Transverse colon (tissue), 4 donors: Measurements from ENCODE around the gene AGO3. TPM values are rescaled to one million over a fixed set of nuclear protein-coding genes. Genes with fewer than 3 reads are reported as not detected.

Experiments used
- DNase-seq: peaks from one replicate; pipeline ENCODE4 v3.0.0-alpha.2; 2019
- H3K27ac ChIP-seq, 4 donors: fragments of 200-600 bp; sonication (generic); 2 replicates each; pipeline ENCODE4 v1.5.1; 2016 to 2018; ENCODE audit warnings: inconsistent platforms in 4 of 4
- H3K27me3 ChIP-seq: fragments of 200-600 bp; sonication (generic); 2 replicates; pipeline ENCODE4 v1.5.1; 2017; ENCODE audit warnings: inconsistent platforms
- H3K36me3 ChIP-seq, 4 donors: fragments of 200-600 bp; sonication (generic); 2 replicates each; pipeline ENCODE4 v1.5.1; 2017 to 2019; ENCODE audit warnings: inconsistent platforms in 4 of 4
- H3K4me1 ChIP-seq, 4 donors: fragments of 200-600 bp; sonication (generic); 2 replicates each; pipeline ENCODE4 v1.5.1; 2017 to 2020; ENCODE audit warnings: inconsistent platforms in 4 of 4
- H3K4me3 ChIP-seq, 4 donors: fragments of 200-600 bp; sonication (generic); 1 replicate in 1 of 4; 2 replicates in 3 of 4; pipeline versions ENCODE4 v1.5.1 to v1.6.1; 2017 to 2019; ENCODE audit warnings: inconsistent platforms in 4 of 4
- H3K9me3 ChIP-seq, 2 donors: fragments of 200-600 bp; sonication (generic); 2 replicates each; pipeline ENCODE4 v1.5.1; 2017 to 2019; ENCODE audit warnings: inconsistent platforms in 2 of 2
- EP300 ChIP-seq: sonication (generic); formaldehyde crosslinking; IDR thresholded peaks from one replicate; pipeline ENCODE4 v1.6.1; 2017; ENCODE audit warnings: antibody characterized with exemption, low read depth
- POLR2A ChIP-seq: fragments of 450-650 bp; IDR thresholded peaks from one replicate; pipeline ENCODE4 v1.6.1; 2016; ENCODE audit warnings: antibody characterized with exemption, mild to moderate bottlenecking, moderate library complexity
- POLR2AphosphoS5 ChIP-seq, 3 donors: sonication (generic); formaldehyde crosslinking; IDR thresholded peaks; one replicate each; pipeline ENCODE4 v1.6.1; 2016; ENCODE audit warnings: antibody characterized with exemption in 3 of 3
- WGBS, 2 donors: methylation state at CpG; one replicate each; pipeline ENCODE4 v1.1.5; 2018; ENCODE audit warnings: low coverage in 1 of 2; 5-methylcytosine and 5-hydroxymethylcytosine counted together
- in situ Hi-C, 4 donors: fragments of 200-750 bp; cut with MboI; loops; one replicate each; pipeline versions ENCODE4 v1.15.0 to v1.15.1; 2017; ENCODE audit warnings: low sequenced_read_pairs in 3 of 4, low pct_ligation_motif_present in 1 of 4, low pct_unique_long_range_greater_than_20kb in 1 of 4
- intact Hi-C: fragments of 100-400 bp; cut with DNase I; formaldehyde crosslinking; loops from one replicate; pipeline ENCODE4 v1.15.1; 2023; ENCODE audit warnings: low total_unique reads
- total RNA-seq, 4 donors: library from RNA; depleted of rRNA; stranded (reverse); fragments of >200 nt; gene quantifications; one replicate each; pipeline ENCODE4 v1.1.0, GENCODE V29; 2016
- TF ChIP-seq, protein P1 (sequence below), 5 experiments: fragments of 200-600 bp in 3 of 5; fragments of 450-650 bp in 2 of 5; sonication (generic) in 3 of 5; IDR thresholded peaks; 1 replicate in 2 of 5; 2 replicates in 3 of 5; pipeline ENCODE4 v1.5.1; 2016 to 2017; ENCODE audit warnings: antibody characterized with exemption in 5 of 5, inconsistent platforms in 3 of 5, mild to moderate bottlenecking in 2 of 5, moderate library complexity in 1 of 5

Gene AGO3
- total RNA-seq, 4 donors from 2014 or later = 11.3 to 357 (median 14.1) TPM

DNA sequence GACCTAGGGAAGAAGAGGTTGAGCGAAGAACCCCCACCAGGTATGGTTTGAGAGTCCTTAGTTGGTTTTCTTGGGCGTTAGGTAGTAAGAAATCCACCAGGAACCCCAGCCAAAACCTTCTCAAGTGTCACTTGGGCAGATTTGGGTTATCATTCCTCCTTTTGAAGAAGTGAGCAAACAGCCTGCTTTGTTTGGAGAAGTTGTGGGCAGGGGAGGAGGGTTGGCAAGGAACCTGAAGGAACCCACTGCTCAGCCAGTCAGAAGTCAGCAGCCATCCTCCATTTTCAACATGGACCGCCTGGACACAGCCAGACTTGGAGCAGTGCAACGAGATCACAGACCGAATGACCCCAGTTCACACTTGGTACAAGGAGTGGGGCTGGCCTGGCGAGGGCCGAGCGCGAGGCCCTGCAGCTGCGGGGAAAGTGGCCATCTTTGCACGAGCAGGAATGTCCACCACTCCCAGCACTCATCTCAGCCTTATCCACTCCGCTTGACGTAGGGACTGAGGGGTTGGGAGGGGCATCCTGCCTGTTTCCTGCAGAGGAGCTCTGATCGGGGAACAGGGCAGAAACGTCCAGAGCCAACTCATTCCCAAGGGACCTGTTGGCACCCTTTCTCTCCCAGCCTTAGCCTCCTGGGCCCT is 165.0 kb downstream of the AGO3 start:
- H3K4me1 ChIP-seq = peaks cover 0 to 14% (median 3%) of the 10 kb centered on the region in 4 donors
- TF ChIP-seq POLR2AphosphoS5 (IDR thresholded peaks at IDR 0.05) (no peak), POLR2A (no peak), EP300 (no peak)
- TF ChIP-seq, protein P1, sequence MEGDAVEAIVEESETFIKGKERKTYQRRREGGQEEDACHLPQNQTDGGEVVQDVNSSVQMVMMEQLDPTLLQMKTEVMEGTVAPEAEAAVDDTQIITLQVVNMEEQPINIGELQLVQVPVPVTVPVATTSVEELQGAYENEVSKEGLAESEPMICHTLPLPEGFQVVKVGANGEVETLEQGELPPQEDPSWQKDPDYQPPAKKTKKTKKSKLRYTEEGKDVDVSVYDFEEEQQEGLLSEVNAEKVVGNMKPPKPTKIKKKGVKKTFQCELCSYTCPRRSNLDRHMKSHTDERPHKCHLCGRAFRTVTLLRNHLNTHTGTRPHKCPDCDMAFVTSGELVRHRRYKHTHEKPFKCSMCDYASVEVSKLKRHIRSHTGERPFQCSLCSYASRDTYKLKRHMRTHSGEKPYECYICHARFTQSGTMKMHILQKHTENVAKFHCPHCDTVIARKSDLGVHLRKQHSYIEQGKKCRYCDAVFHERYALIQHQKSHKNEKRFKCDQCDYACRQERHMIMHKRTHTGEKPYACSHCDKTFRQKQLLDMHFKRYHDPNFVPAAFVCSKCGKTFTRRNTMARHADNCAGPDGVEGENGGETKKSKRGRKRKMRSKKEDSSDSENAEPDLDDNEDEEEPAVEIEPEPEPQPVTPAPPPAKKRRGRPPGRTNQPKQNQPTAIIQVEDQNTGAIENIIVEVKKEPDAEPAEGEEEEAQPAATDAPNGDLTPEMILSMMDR (IDR thresholded peaks at IDR 0.05) = no peak
- peaks cover 0 to 28% (median 9%) of the 10 kb centered on the region in 4 donors for H3K36me3 ChIP-seq
- intact Hi-C loops = loop anchor here (5.0 kb wide), 1 partner anchor 326 kb away; no protein-coding TSS in a partner anchor
- in situ Hi-C loops = loop anchor here in 1 of 4 donors (10.0 kb wide), 1 partner anchor 89 kb away; no protein-coding TSS in a partner anchor
- no peak for DNase-seq
- H3K27ac ChIP-seq = no peak overlapping the region
- no peaks in the 10 kb centered on the region for H3K27me3 ChIP-seq
- H3K4me3 ChIP-seq = no peak overlapping the region
- H3K9me3 ChIP-seq = no peaks in the 10 kb centered on the region
- 72% methylated on average over 15 of the region's 15 CpGs; no CpG with 5 or more reads in 1 of the 2 donors for WGBS, 2 donors

DNA sequence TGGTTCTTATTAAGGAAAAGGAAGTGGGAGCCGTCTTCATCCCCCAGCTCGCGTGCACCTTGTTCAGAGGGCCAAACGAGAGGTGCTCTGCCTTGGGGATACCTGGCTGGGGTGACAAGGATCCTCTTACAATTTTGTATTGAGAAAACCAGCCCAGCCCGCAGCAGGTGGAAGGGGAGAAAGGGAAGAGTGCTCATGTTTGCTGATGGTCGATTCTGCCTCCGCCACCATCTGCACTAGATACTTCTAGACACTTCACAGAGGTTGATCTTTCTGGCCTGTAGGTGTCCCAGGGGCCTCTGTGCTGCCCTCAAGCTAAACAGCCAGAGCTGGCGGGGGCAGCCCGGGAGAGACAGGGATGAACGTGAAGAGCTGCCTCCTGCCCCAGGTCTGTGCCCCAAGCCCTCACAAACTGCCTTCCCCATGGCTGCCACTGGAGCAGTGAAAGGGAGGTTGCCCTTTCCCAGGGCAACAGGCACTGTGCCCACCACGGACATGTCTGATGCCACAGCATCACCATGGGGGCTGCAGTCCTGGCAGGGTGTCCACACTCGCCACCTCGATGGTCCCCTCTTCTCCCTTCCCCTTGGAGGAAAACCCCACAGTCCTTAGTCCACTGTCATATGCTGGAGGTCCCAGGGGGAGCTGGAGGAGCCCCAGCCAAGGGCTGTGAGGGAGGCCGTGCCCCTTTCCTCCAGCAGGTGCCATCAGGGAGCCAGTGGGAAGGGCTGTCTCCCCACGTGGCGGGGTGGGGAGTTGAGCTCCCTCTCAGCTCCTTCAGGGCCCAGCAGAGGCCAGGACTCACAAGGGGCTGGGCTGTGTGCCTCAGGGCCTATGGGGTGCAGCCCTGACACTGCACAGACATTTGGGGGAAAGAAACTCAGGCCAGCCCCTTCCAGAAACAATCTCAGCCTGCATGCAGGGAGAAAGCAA is 165.9 kb downstream of the AGO3 start:
- Histone ChIP-seq H3K27me3 (no peaks in the 10 kb centered on the region), H3K4me3 (no peak overlapping the region), H3K9me3 (no peaks in the 10 kb centered on the region), H3K36me3 (peaks cover 0 to 28% (median 9%) of the 10 kb centered on the region in 4 donors), H3K27ac (no peak overlapping the region), H3K4me1 (peaks cover 0 to 8% (median 3%) of the 10 kb centered on the region in 4 donors)
- in situ Hi-C loops = loop anchor here in 1 of 4 donors (10.0 kb wide), 1 partner anchor 88 kb away; no protein-coding TSS in a partner anchor
- TF ChIP-seq POLR2AphosphoS5 (IDR thresholded peaks at IDR 0.05) (no peak), POLR2A (no peak), EP300 (no peak)
- TF ChIP-seq, protein P1 (IDR thresholded peaks at IDR 0.05) = no peak
- 76% methylated on average over 16 of the region's 16 CpGs; no CpG with 5 or more reads in 1 of the 2 donors for WGBS, 2 donors
- intact Hi-C loops = loop anchor here (5.0 kb wide), 1 partner anchor 326 kb away; no protein-coding TSS in a partner anchor
- DNase-seq = no peak

DNA sequence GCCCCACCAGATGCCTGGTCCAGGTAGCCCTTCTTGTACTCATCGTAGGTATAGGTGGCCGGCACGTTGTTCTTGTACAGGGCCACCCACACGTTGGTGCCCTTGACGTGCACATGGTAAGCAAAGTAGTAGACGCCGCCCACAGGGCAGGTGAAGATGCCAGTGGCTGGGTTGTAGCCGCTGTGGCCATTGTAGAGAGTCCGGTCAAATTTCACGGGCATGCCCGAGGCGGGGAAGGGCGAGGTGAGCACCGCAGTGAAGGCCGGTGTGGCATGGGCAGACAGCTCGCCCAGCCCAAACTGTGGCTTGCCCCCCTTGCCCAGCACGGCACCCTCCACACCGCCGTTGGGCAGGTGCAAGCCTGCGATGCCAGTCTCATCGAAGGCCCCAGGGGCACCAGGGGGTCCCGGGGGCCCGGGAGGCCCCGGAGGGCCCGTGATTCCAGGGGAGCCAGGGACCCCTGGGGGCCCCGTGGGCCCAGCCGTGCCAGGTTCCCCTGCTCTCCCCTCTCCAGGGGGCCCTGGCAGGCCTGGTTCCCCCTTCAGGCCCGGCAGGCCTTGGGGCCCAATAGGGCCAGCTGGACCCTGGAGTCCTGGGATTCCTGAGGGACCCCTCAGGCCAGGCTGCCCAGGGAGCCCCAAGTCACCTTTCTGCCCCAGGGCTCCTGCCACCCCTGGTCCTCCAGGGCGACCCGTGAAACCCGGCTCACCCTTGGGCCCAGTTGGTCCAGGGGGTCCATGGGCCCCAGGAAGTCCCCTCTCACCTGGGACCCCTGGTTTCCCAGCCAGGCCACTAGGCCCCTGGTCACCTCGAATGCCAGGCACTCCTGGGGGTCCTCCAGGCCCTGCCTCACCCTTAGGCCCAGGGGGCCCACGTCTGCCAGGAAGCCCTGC is 167.0 kb downstream of the AGO3 start:
- Histone ChIP-seq H3K4me3 (no peak overlapping the region), H3K27ac (no peak overlapping the region)
- TF ChIP-seq POLR2A (no peak), EP300 (no peak), POLR2AphosphoS5 (IDR thresholded peaks at IDR 0.05) (no peak)
- TF ChIP-seq, protein P1 (IDR thresholded peaks at IDR 0.05) = no peak

More for the DNA sequence above, 167.0 kb downstream of the AGO3 start:
- intact Hi-C loops = loop anchor here (2.0 to 5.0 kb wide), 2 partner anchors 37 to 324 kb away; no protein-coding TSS in a partner anchor
- no peaks in the 10 kb centered on the region for H3K27me3 ChIP-seq
- H3K4me1 ChIP-seq = peaks cover 0 to 8% (median 3%) of the 10 kb centered on the region in 4 donors
- WGBS, 2 donors = 83% methylated on average over 23 of the region's 33 CpGs; no CpG with 5 or more reads in 1 of the 2 donors
- in situ Hi-C loops = loop anchor here in 1 of 4 donors (10.0 kb wide), 1 partner anchor 87 kb away; no protein-coding TSS in a partner anchor
- no peak for DNase-seq
- peaks cover 0 to 22% (median 3%) of the 10 kb centered on the region in 4 donors for H3K36me3 ChIP-seq
- H3K9me3 ChIP-seq = no peaks in the 10 kb centered on the region
